Measurements from ENCODE around the gene PAPOLA. TPM values are rescaled to one million over a fixed set of nuclear protein-coding genes. Genes with fewer than 3 reads are reported as not detected.

PAPOLA gene
- total RNA-seq, 4 donors from 2014 or later, result 111 to 167 (median 134) TPM

DNA sequence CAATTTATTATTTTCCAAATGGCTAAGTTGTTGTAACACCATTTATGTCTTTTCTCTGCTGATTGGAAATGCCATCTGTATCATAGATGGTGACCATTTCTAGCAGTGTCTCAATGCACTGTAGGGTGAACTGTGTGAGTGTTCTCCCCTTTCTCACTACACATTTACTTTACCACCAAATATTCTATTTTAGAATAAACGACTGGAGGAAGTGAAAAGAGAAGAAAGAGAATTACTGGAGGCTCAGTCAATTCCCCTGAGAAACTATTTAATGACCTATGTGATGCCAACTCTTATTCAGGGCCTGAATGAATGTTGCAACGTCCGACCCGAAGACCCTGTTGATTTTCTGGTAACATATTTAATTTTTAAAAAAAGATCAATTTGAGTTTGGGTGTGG lies 15.5 kb upstream of the PAPOLA start:
- TF ChIP-seq POLR2A (IDR thresholded peaks at IDR 0.05) (no peak), POLR2AphosphoS5 (IDR thresholded peaks at IDR 0.05) (no peak), EP300 (IDR thresholded peaks at IDR 0.05) (no peak), CTCF (IDR thresholded peaks at IDR 0.05) (no peak)
- H3K4me1 ChIP-seq, result no peaks in the 10 kb centered on the region
- WGBS, 2 donors (ENCODE audit: low coverage in 1 of 2), result 75 to 85% methylated on average over 4 of the region's 4 CpGs

DNA sequence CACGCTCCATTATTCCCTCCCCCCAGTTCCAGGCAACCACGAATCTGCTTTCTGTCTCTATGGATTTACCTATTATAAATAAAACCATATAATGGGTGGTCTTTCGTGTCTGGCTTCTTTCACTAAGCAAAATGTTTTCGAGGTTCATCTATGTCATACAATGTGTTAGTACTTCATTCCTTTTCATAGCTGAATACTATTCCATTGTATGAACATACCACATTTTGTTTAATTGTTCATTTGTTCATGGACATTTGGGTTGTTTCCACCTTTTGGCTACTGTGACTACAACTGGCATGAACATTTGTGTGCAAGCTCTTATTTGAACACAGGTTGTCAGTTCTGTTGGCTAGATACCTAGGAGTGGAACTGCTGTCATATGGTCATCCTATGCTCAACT lies 12.9 kb upstream of the PAPOLA start:
- 69 to 72% methylated on average over 4 of the region's 4 CpGs for WGBS, 2 donors (ENCODE audit: low coverage in 1 of 2)
- ATAC-seq, result no peak
- no peak for TF ChIP-seq POLR2AphosphoS5 (IDR thresholded peaks at IDR 0.05)
- TF ChIP-seq POLR2A (IDR thresholded peaks at IDR 0.05), result no peak
- no peak for TF ChIP-seq CTCF (IDR thresholded peaks at IDR 0.05)
- TF ChIP-seq EP300 (IDR thresholded peaks at IDR 0.05), result no peak
- Histone ChIP-seq H3K4me1 (no peaks in the 10 kb centered on the region), H3K9me3 (no peaks in the 10 kb centered on the region), H3K4me3 (no peak overlapping the region), H3K36me3 (no peaks in the 10 kb centered on the region), H3K27me3 (peaks cover 14% of the 10 kb centered on the region), H3K27ac (no peak overlapping the region)

More for the DNA sequence above, 15.5 kb upstream of the PAPOLA start:
- Histone ChIP-seq H3K27ac (no peak overlapping the region), H3K36me3 (no peaks in the 10 kb centered on the region), H3K27me3 (peaks cover 9% of the 10 kb centered on the region), H3K9me3 (no peaks in the 10 kb centered on the region), H3K4me3 (no peak overlapping the region)
- no peak for ATAC-seq

DNA sequence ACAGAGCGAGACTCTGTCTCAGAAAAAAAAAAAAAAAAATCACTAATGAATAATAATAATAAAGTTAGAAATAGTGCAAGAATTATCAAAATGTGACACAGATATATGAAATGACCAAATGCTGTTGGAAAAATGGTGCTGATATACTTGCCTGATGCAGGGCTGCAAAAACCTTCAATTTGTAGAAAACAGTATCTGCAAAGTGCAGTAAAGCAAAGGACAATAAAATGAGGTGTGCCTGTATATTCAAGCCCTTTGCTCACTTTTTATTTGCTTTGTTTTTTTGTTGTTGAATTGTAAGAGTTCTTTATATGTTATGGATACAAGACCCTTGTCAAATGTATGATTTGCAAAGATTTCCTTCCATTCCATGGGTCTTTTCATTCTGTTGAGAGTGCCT lies 9.0 kb upstream of the PAPOLA start:
- no peaks in the 10 kb centered on the region for H3K36me3 ChIP-seq
- no peaks in the 10 kb centered on the region for H3K4me1 ChIP-seq
- no peaks in the 10 kb centered on the region for H3K9me3 ChIP-seq
- no peak overlapping the region for H3K27ac ChIP-seq
- H3K4me3 ChIP-seq, result no peak overlapping the region
- no peak for ATAC-seq
- peaks cover 14% of the 10 kb centered on the region for H3K27me3 ChIP-seq
- no CpG with 5 or more reads among the region's 1 CpG for WGBS, 2 donors (ENCODE audit: low coverage in 1 of 2)
- no peak for TF ChIP-seq POLR2A (IDR thresholded peaks at IDR 0.05)
- TF ChIP-seq CTCF (IDR thresholded peaks at IDR 0.05), result no peak
- TF ChIP-seq EP300 (IDR thresholded peaks at IDR 0.05), result no peak
- TF ChIP-seq POLR2AphosphoS5 (IDR thresholded peaks at IDR 0.05), result no peak

GRCh38 chr14:96494331-96494730 lies 7.9 kb upstream of the PAPOLA start:
- no peak for ATAC-seq
- Histone ChIP-seq H3K27me3 (peaks cover 14% of the 10 kb centered on the region), H3K4me1 (no peaks in the 10 kb centered on the region), H3K36me3 (no peaks in the 10 kb centered on the region), H3K9me3 (no peaks in the 10 kb centered on the region), H3K4me3 (no peak overlapping the region), H3K27ac (no peak overlapping the region)
- TF ChIP-seq POLR2AphosphoS5 (IDR thresholded peaks at IDR 0.05) (no peak), EP300 (IDR thresholded peaks at IDR 0.05) (no peak)
- 96 to 100% methylated on average over 1 to 3 of the region's 3 CpGs for WGBS, 2 donors (ENCODE audit: low coverage in 1 of 2)

DNA sequence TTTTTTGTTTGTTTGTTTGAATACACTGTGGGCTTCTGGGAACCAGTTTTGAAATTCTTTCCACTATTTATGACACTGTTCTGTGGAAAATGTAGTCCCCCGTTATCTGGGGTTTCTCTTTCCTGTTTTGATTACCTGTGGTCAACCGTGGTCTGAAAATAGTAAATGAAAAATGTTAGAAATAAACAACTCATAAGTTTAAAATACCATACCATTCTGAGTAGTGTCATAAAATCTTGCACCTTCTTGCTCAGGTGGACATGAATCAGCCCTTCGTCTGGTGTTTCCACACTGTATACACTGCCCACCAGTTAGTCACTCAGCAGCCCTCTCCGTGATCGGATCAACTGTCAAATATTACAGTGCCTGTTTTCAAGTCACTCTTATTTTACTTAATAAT lies 5.1 kb upstream of the PAPOLA start:
- Histone ChIP-seq H3K36me3 (no peaks in the 10 kb centered on the region), H3K9me3 (no peaks in the 10 kb centered on the region), H3K4me3 (no peak overlapping the region), H3K27me3 (peaks cover 4% of the 10 kb centered on the region), H3K4me1 (peaks cover 0 to 9% (median 4%) of the 10 kb centered on the region in 3 donors), H3K27ac (no peak overlapping the region)
- no peak for ATAC-seq
- TF ChIP-seq CTCF (IDR thresholded peaks at IDR 0.05), result no peak
- TF ChIP-seq POLR2AphosphoS5 (IDR thresholded peaks at IDR 0.05), result no peak
- TF ChIP-seq POLR2A (IDR thresholded peaks at IDR 0.05), result no peak
- TF ChIP-seq EP300 (IDR thresholded peaks at IDR 0.05), result no peak
- WGBS, 2 donors (ENCODE audit: low coverage in 1 of 2), result 60 to 66% methylated on average over 3 to 5 of the region's 5 CpGs

All from gastroesophageal sphincter (tissue), 4 donors.